ENCODE measurements around the gene PCGF5.
"Not testable (repeated sequence)": the region's sequence is repeated elsewhere in the genome, so short reads cannot be mapped to it uniquely, and the experiment has no call there.

The PCGF5 gene

DNA sequence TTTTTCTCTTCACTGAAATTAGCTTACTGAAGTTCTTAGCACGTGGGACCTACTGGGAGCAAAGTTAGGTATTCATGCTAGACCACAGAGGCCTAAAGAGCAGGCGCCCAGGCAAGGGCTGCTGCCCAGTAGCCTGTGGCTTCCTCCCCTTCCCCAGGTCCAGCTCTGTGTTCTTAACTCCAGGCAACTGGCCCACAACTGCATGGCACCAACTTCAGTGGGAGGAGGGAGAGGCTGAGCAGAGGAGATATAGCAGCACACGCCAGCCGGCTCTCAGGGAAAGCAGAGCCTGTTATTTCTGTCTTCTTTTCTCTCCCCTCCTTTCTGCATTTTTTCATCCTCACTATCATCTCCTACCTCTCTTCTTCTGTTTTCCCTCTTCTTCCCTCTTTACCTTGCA, 67.4 kb downstream of the PCGF5 start:
- DNase-seq = no peak

GRCh38 chr10:91289305-91289704, 68.8 kb downstream of the PCGF5 start:
- no peak for DNase-seq

DNA sequence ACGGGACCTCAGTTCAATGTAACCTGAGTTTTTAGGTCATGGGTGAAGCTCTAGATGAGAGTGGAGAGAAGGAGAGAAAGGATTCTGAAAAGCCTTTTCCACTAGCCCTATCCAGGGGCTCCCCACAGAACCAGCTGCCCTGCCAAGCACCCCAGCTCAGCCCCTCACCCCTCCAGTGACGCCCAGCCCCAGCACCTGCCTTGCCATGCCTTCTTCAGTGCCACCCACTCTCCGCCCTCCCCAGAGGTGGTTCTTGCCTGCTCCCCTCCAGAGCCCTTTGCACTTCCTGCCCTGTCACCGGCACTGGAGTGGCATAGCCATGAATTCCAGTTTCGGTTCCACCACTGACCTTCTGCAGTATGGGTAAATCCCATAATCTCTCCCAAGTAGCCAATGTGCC, 70.1 kb downstream of the PCGF5 start:
- DNase-seq = no peak

- DNase-seq = no peak
Measured at GRCh38 chr10:91294134-91294906, 73.9 kb downstream of the PCGF5 start.

GRCh38 chr10:91295346-91295745, 74.9 kb downstream of the PCGF5 start:
- DNase-seq = no peak

- peak; percentile 7 for DNase-seq
Measured at GRCh38 chr10:91296471-91296870, 76.0 kb downstream of the PCGF5 start.

DNA sequence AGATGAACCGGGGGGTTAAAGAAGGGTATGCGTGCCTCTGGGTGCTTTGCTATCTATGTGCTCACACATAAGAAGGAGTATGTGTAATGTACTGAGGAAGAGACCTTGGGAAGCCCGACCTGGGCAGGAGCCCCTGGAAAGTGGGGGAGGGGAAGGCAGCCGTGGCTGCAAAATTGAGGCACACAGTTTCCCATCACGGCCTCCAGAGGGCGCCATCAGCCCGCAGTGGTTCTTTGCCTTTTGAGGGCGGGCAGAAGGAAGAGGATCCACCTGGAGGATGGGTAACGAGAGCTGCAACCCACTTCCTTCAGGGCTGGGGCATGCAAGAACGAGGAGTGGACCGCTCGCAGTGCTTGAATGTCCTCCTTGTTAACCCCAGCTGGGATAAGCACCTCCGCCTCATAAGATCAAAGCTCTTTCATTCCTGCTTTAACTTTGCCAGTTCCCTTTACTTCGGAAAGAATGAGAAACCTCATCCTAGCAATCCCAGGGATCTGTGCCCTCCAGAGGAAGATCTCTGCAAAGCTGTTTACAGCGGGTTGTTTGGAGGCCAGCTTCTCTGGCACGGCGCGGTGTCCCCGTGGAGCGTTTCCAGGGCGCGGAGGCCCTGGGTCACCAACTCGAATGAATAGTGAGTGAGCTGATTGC, 77.9 kb downstream of the PCGF5 start:
- DNase-seq = peak; percentile 70

DNA sequence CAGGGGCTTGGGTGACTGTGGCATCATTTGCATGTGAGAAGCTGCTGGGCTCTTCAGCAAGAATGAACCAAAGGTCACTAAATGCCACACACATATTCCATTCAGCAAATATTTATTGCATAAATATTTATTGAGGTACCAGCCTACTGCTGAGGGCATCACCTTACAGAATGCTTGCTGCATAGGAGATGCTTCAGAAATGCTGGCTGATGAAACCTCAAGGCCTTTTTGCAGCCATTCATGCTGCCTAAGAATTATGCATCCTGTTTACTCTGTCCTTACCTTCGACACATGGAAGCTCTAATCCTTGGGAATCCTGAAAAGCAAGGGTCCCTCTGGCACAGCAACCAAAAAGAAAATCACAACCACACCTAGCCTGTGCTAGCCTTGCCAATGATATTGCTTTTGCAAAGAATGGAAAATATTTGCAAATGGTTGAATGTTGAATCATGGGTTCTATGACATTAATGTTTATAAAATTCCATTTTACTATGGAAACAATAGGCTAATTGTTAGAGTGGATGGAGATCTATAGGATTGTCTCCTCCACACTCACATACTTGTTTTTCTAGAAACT, 79.6 kb downstream of the PCGF5 start:
- DNase-seq = no peak

- not testable (repeated sequence) for DNase-seq
Measured at GRCh38 chr10:91302946-91303345, 82.5 kb downstream of the PCGF5 start.

DNA sequence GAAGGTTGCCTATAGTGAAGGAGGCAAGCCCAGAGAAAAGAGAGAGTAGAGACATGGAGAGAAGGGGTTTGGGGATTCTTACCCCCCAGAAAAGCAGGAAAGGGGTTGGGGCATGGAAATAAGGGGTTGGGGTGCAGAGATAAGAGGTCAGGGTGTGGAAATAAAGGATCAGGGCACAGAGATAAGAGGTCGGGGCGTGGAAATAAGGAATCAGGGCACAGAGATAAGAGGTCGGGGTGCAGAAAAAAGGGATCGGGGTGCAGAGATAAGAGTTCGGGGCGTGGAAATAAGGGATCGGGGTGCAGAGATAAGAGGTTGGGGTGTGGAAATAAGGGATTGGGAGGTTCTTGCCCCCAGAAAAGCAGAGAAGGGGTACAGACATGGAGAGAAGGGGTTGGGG, 85.5 kb downstream of the PCGF5 start:
- DNase-seq = not testable (repeated sequence)

- no peak for DNase-seq
Measured at GRCh38 chr10:91307489-91307888, 87.0 kb downstream of the PCGF5 start.

- no peak for DNase-seq
Measured at GRCh38 chr10:91309711-91310110, 89.2 kb downstream of the PCGF5 start.

- DNase-seq = no peak
Measured at GRCh38 chr10:91311601-91312381, 91.3 kb downstream of the PCGF5 start.

DNA sequence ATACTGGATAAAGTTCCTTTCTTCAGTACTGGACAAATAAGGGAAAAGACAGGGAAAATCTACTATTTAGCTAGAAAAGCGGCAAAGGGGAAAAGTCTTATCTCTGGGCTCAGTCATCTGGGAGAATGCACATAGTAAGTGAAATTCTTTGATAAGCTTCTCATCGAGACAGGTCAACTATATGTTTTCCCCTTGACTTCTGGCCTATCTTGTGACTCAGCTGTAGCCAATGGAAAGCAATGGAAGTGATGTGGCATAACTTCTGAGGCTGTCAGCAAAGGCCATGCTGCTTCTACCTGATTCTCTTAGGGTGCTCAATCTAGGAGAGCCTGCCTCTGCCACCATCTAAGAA, 91.9 kb downstream of the PCGF5 start:
- DNase-seq = no peak

- DNase-seq = no peak
Measured at GRCh38 chr10:91313796-91314485, 93.5 kb downstream of the PCGF5 start.

DNA sequence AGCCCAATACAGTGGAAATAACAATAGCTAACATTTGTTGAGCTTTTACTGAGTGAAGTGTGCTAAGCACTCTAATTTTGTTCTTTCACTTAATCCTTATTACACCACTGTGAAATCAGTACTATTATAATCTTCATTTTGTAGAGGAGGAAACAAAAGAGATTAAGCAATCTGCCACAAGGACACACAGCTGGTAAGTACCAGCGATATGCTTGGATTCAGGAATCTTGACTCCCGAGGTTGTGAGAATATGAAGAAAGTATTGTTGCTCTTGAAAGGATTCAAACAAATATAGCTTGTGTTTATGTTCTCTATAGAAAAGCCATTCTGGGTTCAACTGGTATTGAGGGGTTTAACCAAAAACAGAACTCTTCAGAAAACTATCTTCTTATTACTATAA, 96.0 kb downstream of the PCGF5 start:
- no peak for DNase-seq

DNA sequence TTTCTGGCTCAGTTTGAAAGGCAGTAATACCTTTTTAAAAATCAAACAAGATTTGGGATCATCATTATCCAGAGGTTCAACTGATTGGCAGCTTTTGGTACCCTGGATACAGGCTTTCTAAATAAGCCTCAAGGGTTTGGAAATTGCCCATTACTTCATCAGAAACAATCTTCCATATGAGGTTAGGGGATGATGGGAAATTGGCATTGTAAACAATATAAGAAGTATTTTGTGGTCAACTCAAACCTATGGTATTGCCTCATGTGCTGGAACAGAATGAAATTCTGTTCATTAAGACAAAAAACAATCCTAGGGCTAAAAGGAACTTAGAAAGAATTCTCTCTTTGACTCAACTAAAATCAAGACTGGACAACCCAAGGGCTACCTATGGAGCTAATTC, 97.1 kb downstream of the PCGF5 start:
- DNase-seq = no peak

DNA sequence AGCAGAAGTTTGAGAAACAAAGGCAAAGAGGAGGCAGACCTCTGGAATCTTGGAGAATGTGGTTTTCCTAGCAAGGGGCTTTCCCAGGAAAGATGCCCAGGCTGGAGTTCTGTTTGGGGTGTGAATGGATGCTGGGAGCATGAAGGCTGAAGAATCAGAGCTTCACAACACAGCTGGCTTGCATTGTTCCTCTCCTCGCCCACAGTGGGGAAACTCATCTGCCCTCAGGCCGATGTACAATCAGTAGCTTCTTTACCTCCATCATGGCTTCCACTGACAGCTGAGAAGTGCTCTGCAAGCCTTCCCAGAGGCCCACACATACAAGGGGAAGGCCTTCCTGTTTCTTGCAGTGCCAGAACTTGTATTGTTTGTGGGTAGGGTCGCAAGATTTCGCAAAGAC, 98.9 kb downstream of the PCGF5 start:
- DNase-seq = no peak

DNA sequence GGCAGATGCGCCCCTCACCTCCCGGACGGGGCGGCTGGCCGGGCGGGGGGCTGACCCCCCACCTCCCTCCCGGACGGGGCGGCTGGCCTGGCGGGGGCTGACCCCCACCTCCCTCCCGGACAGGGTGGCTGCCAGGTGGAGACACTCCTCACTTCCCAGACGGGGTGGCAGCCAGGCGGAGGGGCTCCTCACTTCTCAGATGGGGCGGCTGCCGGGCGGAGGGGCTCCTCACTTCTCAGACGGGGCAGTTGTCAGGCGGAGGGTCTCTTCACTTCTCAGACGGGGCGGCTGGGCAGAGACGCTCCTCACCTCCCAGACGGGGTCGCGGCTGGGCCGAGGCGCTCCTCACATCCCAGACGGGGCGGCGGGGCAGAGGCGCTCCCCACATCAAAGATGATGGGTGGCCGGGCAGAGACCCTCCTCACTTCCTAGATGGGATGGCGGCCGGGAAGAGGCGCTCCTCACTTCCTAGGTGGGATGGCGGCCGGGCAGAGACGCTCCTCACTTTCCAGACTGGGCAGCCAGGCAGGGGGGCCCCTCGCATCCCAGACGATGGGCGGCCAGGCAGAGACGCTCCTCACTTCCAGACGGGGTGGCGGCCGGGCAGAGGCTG, 102.9 kb downstream of the PCGF5 start:
- not testable (repeated sequence) for DNase-seq

DNA sequence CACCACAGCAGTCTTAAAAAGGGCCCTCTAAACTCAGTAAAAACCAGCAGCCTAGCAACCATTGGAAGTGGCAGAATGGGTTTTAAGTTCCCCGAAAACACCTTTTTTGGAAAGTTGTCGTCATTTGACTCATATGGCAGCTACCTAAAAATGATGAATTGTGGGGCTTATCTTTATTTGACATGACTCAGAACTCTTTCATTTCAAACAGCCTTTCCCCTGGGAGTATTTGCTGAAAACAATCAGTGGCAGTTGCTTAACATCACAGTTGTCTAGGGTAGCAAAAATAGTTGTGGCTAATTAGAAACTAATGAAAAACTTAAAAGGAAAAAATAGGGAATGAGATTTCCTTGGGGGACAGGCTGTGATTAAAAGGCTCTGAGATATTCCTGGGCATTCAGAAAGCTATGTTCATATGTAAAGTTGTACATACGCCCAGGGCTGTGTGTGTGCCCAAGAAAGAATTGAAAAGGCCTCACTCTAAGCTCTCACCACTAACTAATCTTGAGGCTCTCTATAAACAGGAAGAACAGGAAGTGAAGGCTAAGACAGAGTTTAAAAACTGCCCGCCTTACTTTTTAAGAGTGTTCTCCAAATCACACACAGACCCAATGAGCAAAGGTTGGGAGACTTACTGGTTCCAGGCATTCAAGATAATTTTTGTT, 108.0 kb downstream of the PCGF5 start:
- no peak for DNase-seq

Measured in NCI-H1436 (cell line).